A673 (cell line): ENCODE results near the gene CALHM5.

ENCODE experiments used
- EZH2 ChIP-seq: fragments of 200-600 bp; sonication (generic); IDR thresholded peaks from 2 replicates; pipeline ENCODE4 v1.6.1; 2017; ENCODE audit warnings: borderline replicate concordance, low read depth, mild to moderate bottlenecking, mixed read lengths, antibody characterized with exemption, low read length; ENCODE audit not compliant: poor library complexity, severe bottlenecking
- TF ChIP-seq, protein P1 (sequence below): fragments of 300-800, 200-600 bp; sonication (generic); conservative IDR thresholded peaks from 2 replicates; pipeline ENCODE4 v1.5.1; 2017; ENCODE audit warnings: low read depth, mild to moderate bottlenecking, antibody characterized with exemption, low read length, moderate library complexity, mixed read lengths

DNA sequence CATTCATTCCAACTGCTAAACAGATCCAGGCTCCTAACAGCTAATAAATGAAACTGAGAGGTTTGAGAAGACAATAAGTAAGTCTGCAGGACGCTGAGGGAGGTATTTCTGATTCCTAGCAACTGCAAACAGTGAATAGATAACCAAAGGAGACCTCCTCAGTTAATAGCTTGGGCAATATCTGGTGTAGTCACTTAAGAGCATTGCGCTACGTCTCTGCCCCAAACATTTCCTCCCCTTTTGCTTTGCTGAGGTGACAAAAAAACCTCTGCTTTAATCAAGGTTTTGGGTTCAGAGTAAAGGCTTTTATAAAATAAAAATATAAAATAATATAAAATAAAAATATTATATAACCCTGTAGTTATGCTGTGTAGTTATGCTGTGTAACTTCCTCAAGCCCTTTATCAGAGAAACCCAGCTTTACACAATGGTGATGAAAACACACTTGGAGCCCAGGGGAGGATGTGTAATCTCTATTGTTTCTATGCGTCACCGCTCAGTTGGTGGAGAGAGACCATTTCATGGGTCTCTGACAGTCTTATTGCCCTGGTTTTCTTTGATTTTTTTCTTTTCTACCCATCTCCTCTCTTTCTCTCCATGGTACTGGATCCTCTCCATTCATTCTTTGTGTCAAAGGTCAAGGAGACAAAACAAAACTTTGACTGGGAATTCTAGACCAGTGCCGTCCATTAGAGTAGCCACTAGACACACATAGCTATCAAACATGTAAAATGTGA lies 18.9 kb upstream of the CALHM5 start:
- TF ChIP-seq, protein P1, sequence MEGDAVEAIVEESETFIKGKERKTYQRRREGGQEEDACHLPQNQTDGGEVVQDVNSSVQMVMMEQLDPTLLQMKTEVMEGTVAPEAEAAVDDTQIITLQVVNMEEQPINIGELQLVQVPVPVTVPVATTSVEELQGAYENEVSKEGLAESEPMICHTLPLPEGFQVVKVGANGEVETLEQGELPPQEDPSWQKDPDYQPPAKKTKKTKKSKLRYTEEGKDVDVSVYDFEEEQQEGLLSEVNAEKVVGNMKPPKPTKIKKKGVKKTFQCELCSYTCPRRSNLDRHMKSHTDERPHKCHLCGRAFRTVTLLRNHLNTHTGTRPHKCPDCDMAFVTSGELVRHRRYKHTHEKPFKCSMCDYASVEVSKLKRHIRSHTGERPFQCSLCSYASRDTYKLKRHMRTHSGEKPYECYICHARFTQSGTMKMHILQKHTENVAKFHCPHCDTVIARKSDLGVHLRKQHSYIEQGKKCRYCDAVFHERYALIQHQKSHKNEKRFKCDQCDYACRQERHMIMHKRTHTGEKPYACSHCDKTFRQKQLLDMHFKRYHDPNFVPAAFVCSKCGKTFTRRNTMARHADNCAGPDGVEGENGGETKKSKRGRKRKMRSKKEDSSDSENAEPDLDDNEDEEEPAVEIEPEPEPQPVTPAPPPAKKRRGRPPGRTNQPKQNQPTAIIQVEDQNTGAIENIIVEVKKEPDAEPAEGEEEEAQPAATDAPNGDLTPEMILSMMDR, result no peak
- no peak for TF ChIP-seq EZH2
